ENCODE results near the gene OPCML.

OPCML gene

DNA sequence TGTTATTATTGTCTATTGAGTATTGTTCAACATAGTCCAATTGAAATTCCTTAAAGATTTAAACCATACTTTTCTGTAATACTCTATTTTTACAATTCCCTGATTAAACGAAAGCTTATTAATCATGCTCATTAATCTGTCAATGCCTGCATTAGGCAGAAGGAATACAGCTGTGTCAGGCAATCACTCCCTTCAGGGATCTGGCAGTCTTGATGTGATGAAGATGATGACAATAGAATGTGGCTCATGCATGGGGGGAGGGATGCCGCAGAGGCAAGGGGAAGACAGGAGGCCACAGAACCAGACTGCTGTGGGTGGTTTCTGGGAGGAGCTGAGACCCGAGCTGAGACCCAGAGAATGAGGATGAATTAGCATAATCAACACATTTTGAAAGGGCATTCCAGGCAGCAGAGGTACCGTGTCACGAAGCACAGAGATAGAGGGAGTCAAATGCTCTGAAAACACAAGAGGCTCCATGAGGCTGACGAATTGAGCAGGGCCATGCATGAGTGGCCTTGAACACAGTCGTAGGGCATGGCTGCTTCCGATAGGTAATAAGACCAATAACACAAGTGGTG lies 1075.5 kb downstream of the OPCML start:
- Histone ChIP-seq H3K27ac (replicated peaks) (no peak overlapping the region), H3K4me3 (replicated peaks; ENCODE audit: insufficient read depth, low read length) (no peak overlapping the region), H3K27me3 (ENCODE audit: insufficient read depth, poor library complexity, severe bottlenecking) (no peaks in the 10 kb centered on the region)
- TF ChIP-seq, protein P1, sequence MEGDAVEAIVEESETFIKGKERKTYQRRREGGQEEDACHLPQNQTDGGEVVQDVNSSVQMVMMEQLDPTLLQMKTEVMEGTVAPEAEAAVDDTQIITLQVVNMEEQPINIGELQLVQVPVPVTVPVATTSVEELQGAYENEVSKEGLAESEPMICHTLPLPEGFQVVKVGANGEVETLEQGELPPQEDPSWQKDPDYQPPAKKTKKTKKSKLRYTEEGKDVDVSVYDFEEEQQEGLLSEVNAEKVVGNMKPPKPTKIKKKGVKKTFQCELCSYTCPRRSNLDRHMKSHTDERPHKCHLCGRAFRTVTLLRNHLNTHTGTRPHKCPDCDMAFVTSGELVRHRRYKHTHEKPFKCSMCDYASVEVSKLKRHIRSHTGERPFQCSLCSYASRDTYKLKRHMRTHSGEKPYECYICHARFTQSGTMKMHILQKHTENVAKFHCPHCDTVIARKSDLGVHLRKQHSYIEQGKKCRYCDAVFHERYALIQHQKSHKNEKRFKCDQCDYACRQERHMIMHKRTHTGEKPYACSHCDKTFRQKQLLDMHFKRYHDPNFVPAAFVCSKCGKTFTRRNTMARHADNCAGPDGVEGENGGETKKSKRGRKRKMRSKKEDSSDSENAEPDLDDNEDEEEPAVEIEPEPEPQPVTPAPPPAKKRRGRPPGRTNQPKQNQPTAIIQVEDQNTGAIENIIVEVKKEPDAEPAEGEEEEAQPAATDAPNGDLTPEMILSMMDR (IDR thresholded peaks at IDR 0.05; ENCODE audit: insufficient read depth, low read length) = no peak
- TF ChIP-seq GABPA (IDR thresholded peaks at IDR 0.05; ENCODE audit: low read depth) (no peak), SPI1 (IDR thresholded peaks at IDR 0.05; ENCODE audit: borderline replicate concordance, low read depth) (no peak)
- DNase-seq (ENCODE audit: low read depth in 1 of 2, low spot score in 1 of 2) = no peak

DNA sequence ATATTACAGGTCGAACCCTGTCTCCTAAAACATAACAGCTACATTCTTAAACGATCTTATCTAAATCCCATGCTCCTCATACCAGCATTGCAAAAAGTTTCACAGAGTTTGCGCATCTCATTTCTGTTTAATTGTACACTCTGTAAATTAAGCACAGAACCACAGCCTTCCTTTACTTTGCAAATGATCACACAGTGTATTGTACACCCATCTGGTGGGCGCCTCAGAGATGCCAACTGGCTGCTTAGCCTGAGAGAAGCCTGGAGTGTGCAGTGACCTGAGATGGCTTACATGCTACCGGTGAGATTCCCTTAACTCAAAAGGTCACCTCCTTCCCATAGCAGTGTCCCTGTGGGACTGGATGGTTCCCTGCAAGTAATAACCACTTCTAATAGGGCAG lies 1077.3 kb downstream of the OPCML start:
- Histone ChIP-seq H3K4me3 (replicated peaks; ENCODE audit: insufficient read depth, low read length) (no peak overlapping the region), H3K27ac (replicated peaks) (no peak overlapping the region), H3K27me3 (ENCODE audit: insufficient read depth, poor library complexity, severe bottlenecking) (no peaks in the 10 kb centered on the region)
- TF ChIP-seq SPI1 (IDR thresholded peaks at IDR 0.05; ENCODE audit: borderline replicate concordance, low read depth) (no peak), GABPA (IDR thresholded peaks at IDR 0.05; ENCODE audit: low read depth) (no peak), POLR2AphosphoS5 (IDR thresholded peaks at IDR 0.05; ENCODE audit: low read depth) (no peak)
- TF ChIP-seq, protein P2, sequence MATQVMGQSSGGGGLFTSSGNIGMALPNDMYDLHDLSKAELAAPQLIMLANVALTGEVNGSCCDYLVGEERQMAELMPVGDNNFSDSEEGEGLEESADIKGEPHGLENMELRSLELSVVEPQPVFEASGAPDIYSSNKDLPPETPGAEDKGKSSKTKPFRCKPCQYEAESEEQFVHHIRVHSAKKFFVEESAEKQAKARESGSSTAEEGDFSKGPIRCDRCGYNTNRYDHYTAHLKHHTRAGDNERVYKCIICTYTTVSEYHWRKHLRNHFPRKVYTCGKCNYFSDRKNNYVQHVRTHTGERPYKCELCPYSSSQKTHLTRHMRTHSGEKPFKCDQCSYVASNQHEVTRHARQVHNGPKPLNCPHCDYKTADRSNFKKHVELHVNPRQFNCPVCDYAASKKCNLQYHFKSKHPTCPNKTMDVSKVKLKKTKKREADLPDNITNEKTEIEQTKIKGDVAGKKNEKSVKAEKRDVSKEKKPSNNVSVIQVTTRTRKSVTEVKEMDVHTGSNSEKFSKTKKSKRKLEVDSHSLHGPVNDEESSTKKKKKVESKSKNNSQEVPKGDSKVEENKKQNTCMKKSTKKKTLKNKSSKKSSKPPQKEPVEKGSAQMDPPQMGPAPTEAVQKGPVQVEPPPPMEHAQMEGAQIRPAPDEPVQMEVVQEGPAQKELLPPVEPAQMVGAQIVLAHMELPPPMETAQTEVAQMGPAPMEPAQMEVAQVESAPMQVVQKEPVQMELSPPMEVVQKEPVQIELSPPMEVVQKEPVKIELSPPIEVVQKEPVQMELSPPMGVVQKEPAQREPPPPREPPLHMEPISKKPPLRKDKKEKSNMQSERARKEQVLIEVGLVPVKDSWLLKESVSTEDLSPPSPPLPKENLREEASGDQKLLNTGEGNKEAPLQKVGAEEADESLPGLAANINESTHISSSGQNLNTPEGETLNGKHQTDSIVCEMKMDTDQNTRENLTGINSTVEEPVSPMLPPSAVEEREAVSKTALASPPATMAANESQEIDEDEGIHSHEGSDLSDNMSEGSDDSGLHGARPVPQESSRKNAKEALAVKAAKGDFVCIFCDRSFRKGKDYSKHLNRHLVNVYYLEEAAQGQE (IDR thresholded peaks at IDR 0.05; ENCODE audit: insufficient replicate concordance, low read depth) = no peak
- TF ChIP-seq, protein P1 (IDR thresholded peaks at IDR 0.05; ENCODE audit: insufficient read depth, low read length) = no peak
- no peak for DNase-seq (ENCODE audit: low read depth in 1 of 2, low spot score in 1 of 2)

DNA sequence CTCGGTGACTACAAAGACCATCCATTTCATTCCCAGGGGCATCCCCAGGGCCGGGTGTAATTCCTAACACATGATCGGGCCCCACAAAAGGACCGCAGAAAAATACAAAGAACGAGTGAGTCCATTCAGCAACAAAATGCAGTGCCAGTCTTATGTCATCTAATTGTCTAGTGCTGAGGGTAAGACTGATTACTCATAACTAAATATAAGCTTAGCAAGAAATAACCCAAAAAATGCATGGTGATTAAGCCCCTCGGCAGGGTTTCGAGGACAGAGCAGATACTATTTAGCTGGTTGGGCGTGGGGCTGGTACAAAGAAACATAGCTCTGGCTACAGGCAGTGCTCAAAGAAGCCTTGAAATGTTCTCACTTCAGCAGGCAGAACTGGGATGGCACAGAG lies 1078.9 kb downstream of the OPCML start:
- Histone ChIP-seq H3K4me3 (replicated peaks; ENCODE audit: insufficient read depth, low read length) (no peak overlapping the region), H3K27me3 (ENCODE audit: insufficient read depth, poor library complexity, severe bottlenecking) (no peaks in the 10 kb centered on the region), H3K27ac (replicated peaks) (no peak overlapping the region)
- DNase-seq (ENCODE audit: low read depth in 1 of 2, low spot score in 1 of 2) = no peak
- no peak for TF ChIP-seq POLR2AphosphoS5 (IDR thresholded peaks at IDR 0.05; ENCODE audit: low read depth)
- TF ChIP-seq, protein P2 (IDR thresholded peaks at IDR 0.05; ENCODE audit: insufficient replicate concordance, low read depth) = no peak
- TF ChIP-seq SPI1 (IDR thresholded peaks at IDR 0.05; ENCODE audit: borderline replicate concordance, low read depth) = no peak
- TF ChIP-seq GABPA (IDR thresholded peaks at IDR 0.05; ENCODE audit: low read depth) = no peak
- TF ChIP-seq, protein P1 (IDR thresholded peaks at IDR 0.05; ENCODE audit: insufficient read depth, low read length) = no peak

DNA sequence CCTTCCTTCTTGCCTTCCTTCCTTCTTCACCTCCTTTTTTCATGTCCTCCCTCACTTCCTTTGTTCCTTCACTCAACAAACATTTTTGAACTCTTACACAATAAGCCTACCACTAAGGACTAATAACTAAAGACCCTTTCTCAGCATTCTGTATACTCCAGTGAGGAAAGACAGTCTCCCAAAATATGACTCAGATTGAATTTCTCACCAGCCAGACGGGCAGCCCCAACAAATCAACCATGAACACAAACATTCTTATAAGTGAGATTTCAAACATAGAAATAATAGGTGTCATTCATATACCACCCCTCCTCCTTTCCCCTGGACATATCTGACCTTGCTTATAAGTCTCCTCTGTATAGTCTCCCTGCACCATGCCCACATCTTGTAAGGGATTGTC lies 1079.7 kb downstream of the OPCML start:
- DNase-seq (ENCODE audit: low read depth in 1 of 2, low spot score in 1 of 2) = no peak
- TF ChIP-seq POLR2AphosphoS5 (IDR thresholded peaks at IDR 0.05; ENCODE audit: low read depth) (no peak), GABPA (IDR thresholded peaks at IDR 0.05; ENCODE audit: low read depth) (no peak), SPI1 (IDR thresholded peaks at IDR 0.05; ENCODE audit: borderline replicate concordance, low read depth) (no peak)
- TF ChIP-seq, protein P1 (IDR thresholded peaks at IDR 0.05; ENCODE audit: insufficient read depth, low read length) = no peak
- TF ChIP-seq, protein P2 (IDR thresholded peaks at IDR 0.05; ENCODE audit: insufficient replicate concordance, low read depth) = no peak
- Histone ChIP-seq H3K27ac (replicated peaks) (no peak overlapping the region), H3K4me3 (replicated peaks; ENCODE audit: insufficient read depth, low read length) (no peak overlapping the region), H3K27me3 (ENCODE audit: insufficient read depth, poor library complexity, severe bottlenecking) (no peaks in the 10 kb centered on the region)

Data from HL-60 (cell line).